ENCODE data around the gene GALK2. TPM values are rescaled to one million over a fixed set of nuclear protein-coding genes. Genes with fewer than 3 reads are reported as not detected.

GALK2 gene
- total RNA-seq, 1 donor from 2014 or later = 39.3 TPM

- no peak for TF ChIP-seq CTCF (IDR thresholded peaks at IDR 0.05; ENCODE audit: borderline replicate concordance)
- no peaks in the 10 kb centered on the region for H3K36me3 ChIP-seq
- no peaks in the 10 kb centered on the region for H3K27me3 ChIP-seq (ENCODE audit: low read depth)
- intact Hi-C loops (cut with micrococcal nuclease) = no loop called here
- H3K27ac ChIP-seq (replicated peaks) = no peak overlapping the region
- H3K4me3 ChIP-seq = no peak overlapping the region
- peaks cover 42% of the 10 kb centered on the region for H3K4me1 ChIP-seq
- DNase-seq = no peak
- no peaks in the 10 kb centered on the region for H3K9me3 ChIP-seq (replicated peaks)
Measured at GRCh38 chr15:49273734-49274318, 103.8 kb downstream of the GALK2 start.

GRCh38 chr15:49278751-49279150, 108.7 kb downstream of the GALK2 start:
- TF ChIP-seq CTCF (IDR thresholded peaks at IDR 0.05; ENCODE audit: borderline replicate concordance) = no peak
- H3K36me3 ChIP-seq = peaks cover 4% of the 10 kb centered on the region
- H3K4me3 ChIP-seq = no peak overlapping the region
- peaks cover 12% of the 10 kb centered on the region for H3K4me1 ChIP-seq
- no peaks in the 10 kb centered on the region for H3K27me3 ChIP-seq (ENCODE audit: low read depth)
- DNase-seq = no peak
- intact Hi-C loops (cut with micrococcal nuclease) = no loop called here
- H3K27ac ChIP-seq (replicated peaks) = no peak overlapping the region
- no peaks in the 10 kb centered on the region for H3K9me3 ChIP-seq (replicated peaks)

- Histone ChIP-seq H3K4me1 (peaks cover 10% of the 10 kb centered on the region), H3K9me3 (replicated peaks) (no peaks in the 10 kb centered on the region), H3K27ac (replicated peaks) (no peak overlapping the region), H3K27me3 (ENCODE audit: low read depth) (no peaks in the 10 kb centered on the region), H3K4me3 (no peak overlapping the region), H3K36me3 (peaks cover 14% of the 10 kb centered on the region)
- no peak for DNase-seq
- intact Hi-C loops (cut with micrococcal nuclease) = no loop called here
- no peak for TF ChIP-seq CTCF (IDR thresholded peaks at IDR 0.05; ENCODE audit: borderline replicate concordance)
Measured at GRCh38 chr15:49279521-49280456, 109.7 kb downstream of the GALK2 start.

- H3K9me3 ChIP-seq (replicated peaks) = no peaks in the 10 kb centered on the region
- DNase-seq = no peak
- H3K27ac ChIP-seq (replicated peaks) = no peak overlapping the region
- intact Hi-C loops (cut with micrococcal nuclease) = no loop called here
- no peaks in the 10 kb centered on the region for H3K4me1 ChIP-seq
- peaks cover 27% of the 10 kb centered on the region for H3K36me3 ChIP-seq
- H3K4me3 ChIP-seq = no peak overlapping the region
- no peaks in the 10 kb centered on the region for H3K27me3 ChIP-seq (ENCODE audit: low read depth)
- no peak for TF ChIP-seq CTCF (IDR thresholded peaks at IDR 0.05; ENCODE audit: borderline replicate concordance)
Measured at GRCh38 chr15:49282366-49282765, 112.3 kb downstream of the GALK2 start.

- intact Hi-C loops (cut with micrococcal nuclease) = no loop called here
- Histone ChIP-seq H3K9me3 (replicated peaks) (no peaks in the 10 kb centered on the region), H3K4me3 (no peak overlapping the region), H3K27me3 (ENCODE audit: low read depth) (no peaks in the 10 kb centered on the region), H3K36me3 (peaks cover 27% of the 10 kb centered on the region), H3K4me1 (peaks cover 4% of the 10 kb centered on the region), H3K27ac (replicated peaks) (no peak overlapping the region)
- DNase-seq = no peak
- no peak for TF ChIP-seq CTCF (IDR thresholded peaks at IDR 0.05; ENCODE audit: borderline replicate concordance)
Measured at GRCh38 chr15:49286649-49287404, 116.8 kb downstream of the GALK2 start.

All from left ventricle myocardium inferior (tissue), 1 donor.